HG02840 (cell line): ENCODE data around the gene HOXA2.

Source experiments
- ATAC-seq: cut with Tn5 transposase; IDR thresholded peaks from one replicate; pipeline ENCODE4 v1.9.1; 2021; ENCODE audit warnings: mild to moderate bottlenecking, moderate library complexity, moderate number of reproducible peaks; ENCODE audit not compliant: unreplicated experiment, low FRiP score

Gene HOXA2

DNA sequence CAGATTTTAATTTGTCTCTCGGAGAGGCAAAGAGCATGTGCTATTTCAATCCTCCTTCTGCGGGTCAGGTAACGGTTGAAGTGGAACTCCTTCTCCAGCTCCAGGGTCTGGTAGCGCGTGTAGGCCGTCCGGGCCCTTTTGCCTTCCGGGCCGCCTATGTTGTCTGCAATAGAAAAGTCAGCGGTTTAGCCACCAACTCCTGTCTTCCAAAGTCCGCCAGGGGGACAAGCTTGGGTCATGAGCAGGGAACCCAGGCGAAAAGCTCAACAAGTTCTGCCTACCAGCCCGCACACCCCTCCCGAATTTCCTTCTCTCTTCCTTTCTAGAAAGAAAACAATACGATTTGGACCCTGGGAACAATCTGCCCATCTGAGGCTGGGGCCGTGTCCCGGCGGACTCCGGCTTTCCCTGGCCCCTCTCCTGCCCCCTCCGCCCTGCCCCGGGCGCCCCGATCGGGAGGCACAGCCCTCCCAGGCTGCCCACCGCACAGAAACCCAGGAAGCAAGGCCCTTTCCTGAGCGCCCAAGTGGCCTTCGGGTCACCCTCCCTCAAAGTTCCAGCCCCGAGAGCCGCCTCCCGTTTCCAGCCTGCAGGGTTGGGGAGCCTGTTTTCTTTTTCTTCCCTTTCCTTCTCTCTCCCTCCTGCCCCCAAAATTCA is 39.6 kb upstream of the HOXA2 start:
- ATAC-seq, result no peak

DNA sequence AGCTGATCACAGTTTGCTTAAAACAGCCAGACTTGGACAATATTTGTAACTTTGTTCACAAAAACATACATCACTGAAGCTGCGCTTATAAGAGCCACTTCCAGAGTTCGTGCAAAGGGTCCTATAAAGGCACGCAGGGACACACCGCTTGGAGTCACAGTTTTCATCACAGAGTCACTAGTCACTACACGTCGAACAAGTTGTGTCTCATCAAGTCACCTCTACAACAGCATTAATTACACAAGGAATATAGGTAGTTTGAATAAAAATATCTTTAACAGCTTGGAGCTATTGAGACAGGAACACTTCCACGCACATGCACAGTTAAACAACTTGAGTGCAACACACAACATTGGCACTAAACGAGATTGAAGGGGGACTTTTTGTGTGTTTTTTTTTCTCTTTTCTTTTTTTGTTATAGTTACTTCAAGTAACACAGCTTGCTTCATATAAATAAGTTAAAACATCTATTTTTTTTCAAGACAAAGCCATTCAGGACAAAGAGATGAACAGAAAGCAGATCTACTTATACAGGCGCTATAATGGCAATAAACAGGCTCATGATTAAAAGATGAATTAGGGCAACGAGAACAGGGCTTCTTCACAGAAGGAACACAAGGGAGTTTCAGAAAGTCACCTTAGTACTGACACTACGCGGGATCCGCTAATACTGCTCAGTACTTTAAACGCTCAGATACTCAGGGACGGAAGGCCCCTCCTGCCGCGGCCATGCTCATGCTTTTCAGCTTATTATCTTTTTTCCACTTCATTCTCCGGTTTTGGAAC is 38.8 kb upstream of the HOXA2 start:
- no peak for ATAC-seq

DNA sequence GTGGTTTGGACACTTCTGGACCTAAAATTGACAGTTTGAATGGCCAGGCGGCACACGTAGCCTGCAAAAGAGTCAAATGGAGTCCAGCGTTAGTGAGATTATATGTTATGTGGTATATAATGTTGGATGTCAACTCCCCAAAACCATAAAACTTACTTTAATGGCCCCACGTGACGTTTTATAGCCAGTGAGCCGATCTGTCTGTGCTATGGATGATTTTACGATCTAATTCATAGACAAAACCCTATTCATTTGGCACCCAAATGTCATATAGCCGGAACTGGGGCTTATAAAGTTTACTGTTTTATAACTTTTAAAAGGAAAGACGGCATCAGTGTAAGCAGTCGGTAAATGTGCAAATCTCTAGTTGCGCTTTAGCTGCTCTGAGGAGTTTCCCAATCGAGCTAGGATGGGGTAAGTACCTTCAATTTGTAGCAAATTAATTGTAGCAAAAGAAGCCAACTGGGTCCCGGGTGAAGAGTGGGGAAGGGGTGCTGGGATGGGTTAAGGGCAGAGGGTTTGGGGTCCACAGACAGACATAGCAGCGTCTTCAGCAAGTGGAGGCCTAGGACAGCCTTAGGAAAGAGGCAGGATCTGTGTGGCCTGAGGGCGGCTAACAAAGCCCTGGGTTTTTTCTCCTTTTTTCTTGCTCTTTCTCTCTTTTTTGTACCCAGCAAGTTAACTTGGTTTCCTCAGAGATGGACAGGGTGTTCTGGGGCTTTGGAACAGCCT is 37.8 kb upstream of the HOXA2 start:
- ATAC-seq, result no peak

DNA sequence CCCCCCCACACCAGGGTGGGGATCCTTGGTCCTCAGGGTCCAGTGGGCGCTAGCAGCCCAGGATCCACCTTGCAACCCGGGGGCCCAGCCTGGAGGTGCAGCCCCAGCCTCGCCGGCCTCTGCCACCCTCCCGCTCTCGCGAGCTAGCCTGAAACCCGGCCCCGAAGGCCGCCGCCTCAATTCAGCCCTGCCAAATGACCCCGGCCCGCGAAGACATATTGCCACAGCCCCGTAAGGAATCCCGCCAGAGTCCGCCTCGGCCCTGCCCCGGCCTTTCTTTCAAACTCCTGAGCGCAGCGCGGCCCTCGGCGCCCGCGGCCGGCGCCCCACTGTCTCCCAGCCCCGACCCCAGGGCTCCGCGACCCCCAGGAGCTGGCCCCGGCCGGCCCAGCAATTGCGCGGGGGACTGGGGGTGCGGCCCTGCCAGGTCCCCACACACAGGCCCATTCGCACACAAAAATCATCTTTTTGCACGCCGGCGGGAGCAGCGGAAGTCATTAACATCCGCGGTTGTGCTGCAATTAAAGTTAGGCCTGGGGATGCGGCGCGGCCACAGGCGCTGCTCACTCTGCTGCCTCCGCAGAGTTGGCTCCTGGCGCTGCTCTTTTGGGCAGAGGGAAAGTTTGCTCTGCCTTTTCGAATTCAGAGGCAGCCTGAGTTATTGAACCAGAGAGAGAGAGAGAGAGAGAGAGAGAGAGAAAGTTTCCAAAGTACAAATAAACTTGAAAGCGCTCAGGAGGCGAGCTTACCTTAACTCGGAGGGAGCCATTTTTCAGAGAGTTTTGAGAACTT is 37.0 kb upstream of the HOXA2 start:
- ATAC-seq, result no peak

DNA sequence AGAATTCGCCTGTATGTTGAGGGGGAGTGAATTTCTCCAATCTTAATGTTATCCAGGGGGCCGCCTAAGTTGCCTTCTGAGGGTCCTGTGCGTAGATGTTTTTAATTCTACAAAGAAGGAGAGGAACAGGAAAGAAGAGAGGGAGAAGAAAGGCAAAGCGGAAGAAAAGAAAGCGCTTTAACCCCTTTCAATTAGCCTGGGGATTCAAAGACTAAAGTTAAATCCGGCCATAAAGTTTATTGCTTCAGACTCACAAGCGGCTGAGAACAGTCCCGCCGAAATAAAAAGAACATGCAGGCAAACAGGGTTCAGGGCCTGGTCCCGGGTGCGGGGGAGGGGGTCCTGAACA is 36.5 kb upstream of the HOXA2 start:
- no peak for ATAC-seq

DNA sequence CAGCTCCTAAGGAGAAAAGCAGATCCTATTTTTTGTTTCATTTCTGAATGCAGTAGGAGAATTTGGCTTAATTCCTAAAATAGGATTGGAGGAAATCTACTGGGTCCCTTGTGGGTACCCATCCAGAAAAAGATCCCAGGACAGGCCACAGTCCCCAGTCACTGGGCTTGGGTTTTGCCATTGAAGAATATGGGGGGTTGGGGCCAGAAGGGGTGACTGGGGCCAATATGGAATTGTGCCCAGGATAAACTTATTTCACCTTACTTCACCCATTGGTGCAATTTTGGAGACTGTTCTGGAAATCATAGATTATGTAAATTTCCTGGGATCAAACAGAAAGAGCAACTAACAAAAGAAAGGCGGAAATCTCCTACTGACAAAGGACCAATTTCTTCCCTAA is 36.0 kb upstream of the HOXA2 start:
- no peak for ATAC-seq

DNA sequence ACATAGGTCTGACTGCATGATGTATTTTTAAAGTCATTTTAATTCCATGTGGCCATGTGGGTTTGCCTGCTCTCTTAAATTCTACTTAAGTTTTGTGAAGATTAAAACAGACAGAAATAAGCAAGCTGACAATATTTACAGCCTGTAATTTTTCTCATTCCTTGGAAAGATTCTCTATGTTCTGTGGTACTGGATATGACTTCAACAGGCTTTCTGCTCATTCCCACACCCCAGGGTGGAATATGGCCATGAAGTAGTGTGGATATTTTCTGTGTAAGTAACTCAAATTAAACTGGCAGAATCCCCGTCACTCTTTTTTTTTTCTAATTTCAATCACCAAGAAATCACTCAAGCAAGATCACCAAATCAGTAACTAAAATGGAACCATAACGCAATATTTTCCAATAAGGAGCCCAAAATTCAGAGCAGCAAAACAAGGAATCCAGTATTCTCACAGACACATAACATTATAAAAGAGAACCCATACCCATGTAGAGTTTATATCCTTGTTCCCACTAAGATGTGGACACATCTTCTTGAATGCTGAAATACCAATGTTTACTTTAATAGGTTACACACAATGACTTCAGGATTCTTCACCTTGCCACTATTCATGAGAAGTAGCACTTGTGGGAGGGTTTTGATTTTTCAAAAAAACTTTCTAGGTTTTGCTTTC is 35.3 kb upstream of the HOXA2 start:
- ATAC-seq, result no peak

DNA sequence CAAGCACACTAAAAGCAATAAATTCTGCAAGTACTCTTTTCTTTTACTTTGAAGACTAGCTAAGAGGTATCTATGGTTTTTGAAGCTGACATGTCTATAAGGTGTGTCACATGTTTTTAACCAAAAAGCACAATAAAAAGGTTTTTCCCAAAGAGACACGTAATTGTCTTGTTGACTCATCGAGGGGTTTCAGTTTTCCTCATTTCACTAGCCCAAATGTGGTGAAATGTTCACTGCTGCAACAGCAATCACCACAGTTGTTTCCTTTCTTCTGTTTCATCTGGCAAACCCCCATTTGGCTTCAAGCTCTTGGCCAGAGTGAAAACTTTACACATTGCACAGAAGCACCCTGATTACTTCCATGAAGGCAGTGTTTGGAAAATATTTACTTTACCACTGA is 31.9 kb upstream of the HOXA2 start:
- no peak for ATAC-seq

DNA sequence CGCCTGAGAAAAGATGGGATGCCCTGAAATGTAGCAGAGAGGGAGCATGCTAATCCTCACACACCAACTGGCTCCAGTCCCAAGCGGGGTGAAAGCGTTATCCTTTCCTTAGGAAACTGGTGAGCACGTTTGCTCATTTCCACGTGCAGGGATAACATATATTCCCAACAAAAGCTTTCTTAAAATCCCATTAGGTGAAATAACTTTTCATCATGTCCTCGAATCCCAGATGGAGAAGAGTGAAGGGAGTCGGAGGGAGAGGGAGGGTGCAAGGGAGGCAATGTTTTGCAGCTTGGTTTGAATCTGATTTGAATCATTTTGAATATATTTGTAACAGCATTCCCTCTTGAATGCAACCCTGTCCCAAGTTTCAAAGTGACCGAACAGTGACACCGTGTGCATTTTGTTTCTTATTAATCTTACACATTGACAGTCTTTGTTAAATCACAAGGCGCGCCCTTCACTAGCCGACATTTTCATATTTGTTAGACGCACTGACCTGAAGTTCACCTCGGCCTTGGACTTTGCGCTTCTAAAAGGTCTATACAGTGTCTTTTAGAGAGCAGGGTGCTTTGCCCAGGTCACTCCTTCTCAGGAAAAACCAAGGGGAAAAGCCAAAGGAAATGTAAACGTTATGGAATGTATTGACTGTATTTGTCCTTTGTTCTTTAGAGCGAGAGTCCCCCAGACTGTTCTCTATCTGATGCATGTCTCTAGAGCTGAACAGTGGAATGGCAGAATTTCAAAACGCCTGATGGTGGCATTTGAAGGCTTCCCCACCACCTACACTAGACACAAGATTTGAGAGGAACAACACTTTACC is 31.1 kb upstream of the HOXA2 start:
- no peak for ATAC-seq

DNA sequence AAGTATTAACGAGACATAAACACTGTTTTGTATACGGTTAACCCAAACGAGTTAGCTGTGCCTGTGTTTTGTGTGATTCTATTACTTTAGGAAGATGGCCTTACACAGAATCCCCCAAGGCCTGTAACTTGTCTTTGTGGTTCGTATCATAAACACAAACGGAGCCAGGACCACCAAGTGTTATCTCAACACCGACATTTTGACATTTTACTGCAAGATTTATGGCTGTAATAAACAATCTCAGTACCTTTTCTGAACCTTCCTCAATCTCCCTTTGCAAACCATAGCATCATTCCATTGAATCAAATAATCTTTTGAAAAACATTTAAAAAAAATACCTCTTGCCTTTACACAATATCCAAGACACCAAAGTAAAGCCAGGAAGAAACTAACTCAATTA is 30.5 kb upstream of the HOXA2 start:
- ATAC-seq, result no peak

DNA sequence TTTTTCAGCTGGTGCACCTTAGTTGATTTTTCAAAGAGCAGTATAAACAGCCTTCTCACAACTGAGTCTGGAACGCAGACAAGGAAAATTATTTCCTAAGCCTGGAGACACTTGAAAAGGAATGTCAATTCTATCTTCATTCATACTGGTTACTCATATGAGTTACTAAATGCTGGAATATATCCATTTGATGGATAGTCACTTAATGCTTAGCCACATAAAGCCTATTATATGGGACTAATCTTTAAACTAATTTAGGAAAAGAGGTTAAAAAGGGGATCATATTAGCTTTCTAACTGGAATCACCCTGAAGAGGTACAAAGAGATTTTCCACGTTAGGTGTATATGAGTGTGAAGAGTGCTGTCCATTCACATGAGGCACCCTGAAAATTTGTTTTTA is 29.7 kb upstream of the HOXA2 start:
- ATAC-seq, result no peak

DNA sequence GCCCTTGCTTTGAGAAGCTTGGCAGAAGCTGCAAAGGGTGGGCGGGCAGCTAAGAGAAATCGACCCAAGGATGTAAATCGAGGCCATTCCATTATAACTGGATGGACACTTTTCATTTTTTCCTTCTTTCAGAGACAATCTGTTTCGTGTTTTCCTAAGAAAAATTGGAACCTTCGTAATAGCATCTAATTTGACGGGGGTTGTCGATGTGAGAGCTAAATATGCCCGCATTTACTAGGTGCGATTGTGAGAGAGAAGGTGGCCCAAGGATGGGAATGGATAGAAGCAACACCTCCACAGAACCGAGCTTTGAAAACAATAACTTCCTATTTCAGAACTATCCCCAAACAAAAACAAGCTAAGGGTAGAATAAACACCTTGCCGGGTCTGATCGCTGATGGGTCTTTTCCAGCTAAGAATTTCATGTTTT is 28.9 kb upstream of the HOXA2 start:
- ATAC-seq, result no peak

DNA sequence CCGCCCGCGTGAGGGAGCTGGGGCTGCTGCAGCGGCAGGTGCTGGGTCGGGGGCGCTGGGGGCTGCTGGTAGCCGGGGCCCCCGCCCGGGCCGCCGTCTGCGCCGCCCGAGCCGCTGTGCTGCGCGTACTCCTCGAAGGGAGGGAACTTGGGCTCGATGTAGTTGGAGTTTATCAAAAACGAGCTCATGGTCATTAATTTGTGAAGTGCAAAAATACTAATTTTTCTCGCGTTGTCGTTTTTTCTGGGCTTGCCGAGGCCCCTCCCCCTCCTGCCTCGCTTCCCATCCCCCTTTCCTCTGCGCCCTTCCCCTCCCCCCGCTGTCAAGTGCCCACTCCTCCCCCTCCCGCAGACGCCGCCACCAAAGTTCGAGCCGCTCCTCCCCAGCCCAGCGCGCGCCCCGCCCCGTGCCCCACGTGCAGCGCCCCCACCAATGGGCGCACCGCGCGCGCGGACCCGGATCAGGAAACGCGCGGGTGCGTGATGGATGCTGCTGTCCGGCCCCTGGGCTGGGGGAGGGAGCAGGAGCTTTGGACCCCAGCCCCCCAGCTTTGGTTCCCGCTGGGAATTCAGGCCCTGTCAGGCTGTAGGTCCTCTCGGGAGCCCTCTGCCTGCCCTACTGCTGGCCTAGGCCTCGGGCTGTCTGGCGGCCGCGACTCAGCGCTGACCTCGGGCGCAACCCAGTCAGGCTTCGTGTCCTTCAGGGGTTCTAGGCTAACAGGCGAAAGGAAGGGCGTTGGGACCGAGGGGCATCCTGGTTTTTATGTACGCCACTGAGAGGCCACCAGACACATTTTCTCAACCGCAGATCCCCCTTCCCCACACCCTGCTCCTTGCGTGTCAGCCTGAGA is 28.3 kb upstream of the HOXA2 start, which contains the start of gene HOXA4:
Gene HOXA4, minus strand, starts transcription at position 218 of the 850 bp plus-strand sequence. Its CDS starts 24 bp downstream, at position 194.
- ATAC-seq, result no peak

DNA sequence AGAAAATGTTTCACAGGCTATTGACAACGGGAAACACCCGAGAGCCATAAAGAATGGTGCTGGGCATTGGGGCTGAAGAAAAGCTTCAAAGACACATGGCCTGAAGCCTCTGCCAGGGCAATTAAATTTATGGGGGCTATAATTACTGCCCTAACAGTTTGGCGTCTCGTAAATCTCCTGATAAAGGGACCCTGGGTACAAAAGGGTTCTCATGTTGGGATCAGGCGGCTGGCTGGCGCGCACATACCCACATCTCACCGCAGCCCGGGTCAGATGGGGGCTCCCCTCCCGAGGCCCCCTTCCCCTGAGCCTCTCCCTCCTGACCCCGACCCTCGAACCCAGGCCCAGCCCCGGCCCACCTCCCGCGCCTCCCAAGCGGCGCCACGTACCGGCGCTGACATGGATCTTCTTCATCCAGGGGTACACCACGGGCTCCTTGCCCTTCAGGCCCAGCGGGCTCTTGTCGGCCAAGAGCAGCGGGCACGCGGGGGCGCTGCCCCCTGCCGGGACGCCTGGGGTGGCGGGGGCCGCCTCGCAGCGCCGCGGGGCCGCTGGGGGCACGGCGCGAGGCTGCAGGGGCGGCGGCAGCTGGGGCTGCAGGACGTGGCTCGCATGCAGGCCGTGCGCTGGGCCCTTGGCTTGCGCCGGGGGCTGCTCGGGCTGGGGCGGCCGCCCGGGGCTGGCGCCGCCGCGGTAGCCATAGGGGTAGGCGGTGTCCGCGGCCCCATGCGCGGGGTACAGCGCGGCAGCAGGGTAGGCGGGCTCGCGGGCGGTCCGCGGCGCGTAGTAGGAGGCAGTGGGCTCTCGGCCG is 27.5 kb upstream of the HOXA2 start:
- ATAC-seq, result no peak

DNA sequence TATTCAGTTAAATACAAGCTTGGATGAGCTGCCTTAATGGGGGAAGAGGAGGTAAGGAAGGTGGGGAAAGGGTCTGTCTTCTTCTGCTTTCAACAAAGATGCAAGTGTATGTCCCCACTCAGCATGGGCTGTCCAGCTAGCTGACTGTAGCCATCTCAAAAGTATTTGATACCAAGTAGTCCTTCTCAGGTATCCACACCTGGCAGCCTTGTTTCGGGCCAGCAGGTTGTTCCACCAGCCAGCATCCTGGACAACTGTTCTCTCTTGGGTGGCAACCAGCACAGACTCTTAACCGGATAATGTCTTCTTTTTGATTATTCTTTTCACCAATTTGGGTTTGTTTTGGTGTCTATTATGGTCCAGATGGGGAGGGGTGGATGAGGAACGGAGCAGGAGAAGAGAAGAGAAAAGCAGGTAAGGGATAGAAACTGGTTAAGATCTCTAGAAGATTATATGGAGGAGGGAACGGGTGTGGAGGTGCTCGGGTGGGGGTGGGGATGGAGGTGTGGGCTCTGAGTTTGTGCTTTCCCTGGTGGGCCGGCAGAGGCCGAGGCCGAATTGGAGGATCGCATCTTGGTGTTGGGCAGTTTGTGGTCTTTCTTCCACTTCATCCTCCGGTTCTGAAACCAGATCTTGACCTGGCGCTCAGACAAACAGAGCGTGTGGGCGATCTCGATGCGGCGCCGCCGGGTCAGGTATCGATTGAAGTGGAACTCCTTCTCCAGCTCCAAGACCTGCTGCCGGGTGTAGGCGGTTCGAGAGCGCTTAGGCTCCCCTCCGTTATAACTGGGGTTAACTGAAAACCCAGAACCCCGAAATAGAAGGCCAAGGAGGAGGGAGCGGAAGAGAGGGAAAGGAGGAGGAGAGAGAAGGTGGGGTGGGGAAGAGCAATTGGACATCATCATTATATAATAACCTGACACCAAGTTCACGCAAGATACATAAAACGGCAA is 26.6 kb upstream of the HOXA2 start:
- ATAC-seq, result no peak

DNA sequence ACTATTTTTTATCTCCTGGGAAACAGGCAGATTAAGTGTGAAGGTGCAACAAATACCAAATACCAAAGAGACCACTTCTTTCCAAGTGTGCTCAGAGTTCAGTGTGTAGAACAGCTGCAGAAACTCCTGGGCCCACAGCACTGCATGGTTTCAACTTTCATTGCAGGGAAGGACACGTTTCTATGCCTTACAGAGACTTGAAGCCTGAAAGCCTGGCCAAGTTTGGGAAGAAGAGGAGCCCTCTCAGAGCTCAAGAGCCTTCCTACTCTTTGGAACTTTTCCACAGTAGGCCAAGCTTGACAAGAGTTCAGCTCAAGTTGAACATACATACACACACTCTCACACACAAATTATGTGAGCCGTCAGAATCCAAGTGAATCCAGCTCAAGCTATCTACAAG is 25.6 kb upstream of the HOXA2 start:
- no peak for ATAC-seq
